Stomach smooth muscle (tissue), 2 donors: Measurements from ENCODE around the gene EFCAB6.

ENCODE experiments used
- H3K27ac ChIP-seq: one replicate; pipeline ENCODE4 v1.7.0; 2013; ENCODE audit warnings: mild to moderate bottlenecking, low read length, inconsistent platforms
- H3K27me3 ChIP-seq, 2 donors: one replicate each; pipeline ENCODE4 v1.7.0; 2013; ENCODE audit warnings: low read length in 2 of 2; ENCODE audit not compliant: insufficient read depth in 2 of 2, control insufficient read depth in 1 of 2
- H3K36me3 ChIP-seq, 2 donors: one replicate each; pipeline ENCODE4 v1.7.0; 2013; ENCODE audit warnings: low read length in 2 of 2; ENCODE audit not compliant: control insufficient read depth in 2 of 2, insufficient read depth in 2 of 2
- H3K4me1 ChIP-seq: one replicate; pipeline ENCODE4 v1.7.0; 2013; ENCODE audit warnings: low read length; ENCODE audit not compliant: control insufficient read depth, insufficient read depth
- H3K4me3 ChIP-seq, 2 donors: one replicate each; pipeline ENCODE4 v1.7.0; 2013; ENCODE audit warnings: low read length in 2 of 2
- H3K9ac ChIP-seq, 2 donors: one replicate each; pipeline ENCODE4 v1.7.0; 2013; ENCODE audit warnings: low read length in 2 of 2, mild to moderate bottlenecking in 1 of 2
- H3K9me3 ChIP-seq, 2 donors: one replicate each; pipeline ENCODE4 v1.7.0; 2013; ENCODE audit warnings: low read length in 2 of 2; ENCODE audit not compliant: control insufficient read depth in 2 of 2
- donor health status: healthy.
- donor health status: Pancreatic carcinoma.

EFCAB6 gene

DNA sequence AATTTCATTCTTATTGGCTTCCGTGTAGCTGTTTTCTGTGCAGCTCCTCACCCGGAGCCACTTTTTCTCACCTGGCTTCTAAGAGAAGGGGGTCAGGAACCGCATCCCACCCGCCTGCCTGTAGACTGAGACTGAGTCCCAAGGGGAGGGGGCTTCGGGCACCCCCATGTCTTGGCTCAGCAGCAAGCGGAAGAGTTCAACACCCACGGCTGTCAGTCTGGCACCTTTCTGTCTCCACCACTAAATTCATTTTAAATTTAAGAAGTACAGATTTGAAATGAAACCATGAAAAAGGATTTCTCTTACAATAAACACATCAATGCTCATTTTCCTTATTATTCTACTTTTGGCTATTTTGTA is 66.7 kb downstream of the EFCAB6 start:
- Histone ChIP-seq H3K27me3 (no peaks in the 10 kb centered on the region), H3K9me3 (no peaks in the 10 kb centered on the region), H3K4me1 (peaks cover 24% of the 10 kb centered on the region), H3K4me3 (peak overlapping the region in 1 of 2 donors; percentile 47), H3K9ac (peak overlapping the region in 1 of 2 donors; percentile 36), H3K36me3 (no peaks in the 10 kb centered on the region), H3K27ac (peak overlapping the region; percentile 55)

DNA sequence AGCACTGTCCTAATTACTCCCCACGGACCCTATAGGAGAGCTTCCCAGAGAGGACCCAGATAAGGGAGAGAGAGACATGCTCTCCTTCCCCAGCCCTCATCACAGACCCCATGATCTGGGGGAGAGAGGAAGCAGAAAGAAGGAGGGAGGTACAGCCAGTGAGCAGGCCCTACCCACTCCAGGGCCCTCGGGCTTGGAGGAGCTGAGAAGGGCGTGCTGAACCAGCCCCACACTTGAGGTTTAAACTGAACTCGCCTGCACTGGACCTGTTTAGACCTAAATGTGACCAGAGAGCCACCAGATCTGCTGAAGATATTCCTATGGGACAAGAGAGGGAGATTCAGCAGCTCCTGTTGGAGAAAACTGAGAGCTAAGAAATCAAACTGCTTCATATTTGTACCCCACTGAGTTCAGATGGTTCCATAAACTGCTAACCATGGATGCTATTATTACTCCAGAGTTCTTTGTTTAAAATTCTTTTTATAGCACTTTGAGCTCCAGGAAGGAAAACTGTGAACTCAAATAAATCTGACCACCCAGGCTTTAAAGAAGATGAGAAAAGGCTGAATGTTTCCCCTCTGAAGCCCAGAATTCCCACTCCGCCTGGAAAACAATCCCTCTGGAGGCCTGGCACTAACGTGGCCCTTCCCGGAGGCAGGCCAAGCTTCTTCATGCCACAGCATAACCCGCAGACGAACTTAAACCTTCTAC is 67.2 kb downstream of the EFCAB6 start:
- no peaks in the 10 kb centered on the region for H3K36me3 ChIP-seq
- H3K4me3 ChIP-seq = peak overlapping the region in 1 of 2 donors; percentile 47
- no peaks in the 10 kb centered on the region for H3K9me3 ChIP-seq
- H3K9ac ChIP-seq = peak overlapping the region in 1 of 2 donors; percentile 36
- H3K4me1 ChIP-seq = peaks cover 24% of the 10 kb centered on the region
- peak overlapping the region; percentile 55 for H3K27ac ChIP-seq
- H3K27me3 ChIP-seq = no peaks in the 10 kb centered on the region

DNA sequence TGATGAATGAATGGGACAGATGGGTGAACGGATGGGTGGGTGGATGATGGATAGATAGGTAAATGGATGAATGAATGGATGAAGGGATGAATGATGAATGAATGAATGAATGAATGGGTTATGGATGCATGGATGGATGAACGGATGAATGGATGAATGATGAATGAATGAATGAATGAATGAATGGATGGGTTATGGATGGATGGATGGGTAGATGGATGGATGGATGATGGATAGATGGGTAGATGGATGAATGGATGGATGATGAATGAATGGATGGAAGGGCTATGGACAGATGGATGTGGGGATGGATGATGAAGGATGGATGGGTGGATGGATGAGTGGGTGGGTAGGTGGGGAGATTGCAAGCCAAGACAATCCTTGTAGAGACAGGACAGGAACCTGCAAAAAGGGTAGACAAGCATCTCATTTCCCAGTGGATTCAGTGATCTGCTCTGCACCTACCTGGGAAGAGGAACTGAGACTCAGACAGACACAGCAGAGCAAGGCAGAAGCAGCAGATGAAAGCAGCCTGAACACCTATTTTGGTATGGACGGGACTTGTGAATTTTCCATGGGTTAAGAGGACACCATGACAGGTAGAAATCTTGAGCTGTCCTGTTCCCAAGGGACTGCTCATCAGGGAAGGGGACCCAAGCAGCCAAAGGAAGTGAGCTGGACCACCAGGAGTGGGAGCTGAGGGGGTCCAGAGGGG is 68.0 kb downstream of the EFCAB6 start:
- no peaks in the 10 kb centered on the region for H3K9me3 ChIP-seq
- no peaks in the 10 kb centered on the region for H3K27me3 ChIP-seq
- no peak overlapping the region for H3K9ac ChIP-seq
- no peaks in the 10 kb centered on the region for H3K36me3 ChIP-seq
- peak overlapping the region; percentile 55 for H3K27ac ChIP-seq
- no peak overlapping the region for H3K4me3 ChIP-seq
- peaks cover 24% of the 10 kb centered on the region for H3K4me1 ChIP-seq

DNA sequence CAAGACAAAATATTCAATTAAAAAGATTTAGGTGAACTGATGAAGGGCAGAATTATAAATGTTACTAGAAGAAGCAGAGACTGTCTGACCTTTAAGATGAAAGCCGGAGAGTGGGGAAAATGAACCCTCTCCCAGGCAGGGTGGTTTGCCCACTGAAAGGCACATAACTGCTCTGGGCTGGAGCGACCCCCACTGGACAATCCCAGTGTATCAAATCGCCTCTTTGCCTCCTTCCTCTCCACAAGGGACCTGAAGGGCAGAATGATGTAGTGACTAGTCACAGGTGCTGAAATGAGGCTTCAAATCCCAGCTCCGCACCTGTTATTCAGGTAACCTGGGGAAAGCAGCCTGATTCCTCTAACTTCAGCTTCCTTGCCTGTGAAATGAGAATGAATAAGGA is 69.0 kb downstream of the EFCAB6 start:
- Histone ChIP-seq H3K27me3 (no peaks in the 10 kb centered on the region), H3K9me3 (no peaks in the 10 kb centered on the region), H3K27ac (no peak overlapping the region), H3K9ac (no peak overlapping the region), H3K36me3 (no peaks in the 10 kb centered on the region), H3K4me1 (peaks cover 24% of the 10 kb centered on the region), H3K4me3 (no peak overlapping the region)

DNA sequence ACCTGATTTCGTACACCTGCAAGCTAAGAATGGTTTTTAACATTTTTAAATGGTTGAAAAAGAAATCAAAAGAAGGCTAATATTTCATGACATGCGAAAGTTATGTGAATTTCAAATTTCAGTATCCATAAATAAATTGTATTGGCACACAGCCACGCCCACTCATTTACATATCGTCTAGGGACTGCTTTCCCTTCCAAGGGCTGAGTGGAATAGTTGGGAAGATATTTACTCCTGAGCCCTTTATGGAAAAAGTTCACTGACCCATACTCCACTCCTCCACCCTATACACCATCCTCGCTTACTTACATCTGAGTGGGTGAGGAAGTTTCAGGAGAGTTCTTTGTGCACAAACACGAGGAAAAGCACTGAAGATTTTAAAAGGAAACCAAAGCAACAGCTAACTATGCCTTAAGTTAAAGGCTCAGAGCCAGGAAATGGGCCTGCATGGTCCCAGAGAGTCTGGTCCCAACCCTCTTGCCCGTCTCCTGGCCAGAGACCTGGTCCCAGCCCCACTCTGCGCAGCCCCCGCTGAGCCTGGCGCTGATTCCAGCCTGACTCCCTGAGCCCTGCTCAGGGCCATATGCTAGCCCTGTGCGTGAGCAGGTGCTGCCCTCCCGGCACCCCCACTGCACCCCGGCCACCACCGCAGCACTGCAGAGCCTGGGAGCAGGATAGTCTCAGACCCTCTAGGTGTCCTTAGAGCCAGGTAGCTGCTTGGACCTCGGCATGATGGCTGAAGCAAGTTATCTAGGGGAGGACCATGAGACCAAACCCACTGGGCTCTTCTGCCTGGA is 69.8 kb downstream of the EFCAB6 start:
- Histone ChIP-seq H3K36me3 (no peaks in the 10 kb centered on the region), H3K4me1 (peaks cover 24% of the 10 kb centered on the region), H3K27ac (no peak overlapping the region), H3K9ac (no peak overlapping the region), H3K27me3 (no peaks in the 10 kb centered on the region), H3K9me3 (no peaks in the 10 kb centered on the region), H3K4me3 (no peak overlapping the region)

DNA sequence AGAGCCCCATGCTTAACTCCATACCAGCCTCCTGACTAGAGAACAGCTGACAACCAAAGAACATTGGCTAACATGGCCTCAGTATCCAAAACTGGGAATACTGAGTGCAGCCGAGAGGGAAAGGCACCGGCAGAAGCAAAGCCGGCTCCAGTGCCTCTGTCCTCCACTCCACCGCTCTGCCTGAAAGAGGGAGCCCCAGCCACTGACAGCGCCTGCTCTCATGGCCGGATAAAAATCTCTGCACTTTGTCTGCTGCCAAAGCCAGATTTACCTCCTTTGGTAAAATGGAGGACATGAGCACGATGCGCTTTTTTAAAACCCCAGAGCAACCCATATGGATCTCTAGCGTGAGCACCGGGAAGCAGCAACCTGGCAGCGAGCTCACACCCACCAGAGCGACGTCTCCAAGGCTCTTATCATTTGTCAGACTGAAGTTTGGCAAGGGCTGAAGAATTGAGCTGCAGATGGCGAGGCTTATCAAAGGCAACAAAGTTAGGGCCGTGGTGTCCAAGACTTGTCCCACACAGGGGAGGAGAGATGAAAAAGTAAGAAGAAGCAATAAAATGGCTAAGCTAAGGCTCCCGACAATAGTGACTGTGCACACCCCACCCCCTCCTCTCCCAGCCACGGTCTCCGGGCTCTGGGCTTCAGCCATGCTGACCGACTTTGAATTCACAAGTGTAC is 71.4 kb downstream of the EFCAB6 start:
- H3K36me3 ChIP-seq = no peaks in the 10 kb centered on the region
- no peak overlapping the region for H3K9ac ChIP-seq
- peaks cover 24% of the 10 kb centered on the region for H3K4me1 ChIP-seq
- no peak overlapping the region for H3K27ac ChIP-seq
- no peaks in the 10 kb centered on the region for H3K27me3 ChIP-seq
- H3K4me3 ChIP-seq = peak overlapping the region in 1 of 2 donors; percentile 49
- no peaks in the 10 kb centered on the region for H3K9me3 ChIP-seq

DNA sequence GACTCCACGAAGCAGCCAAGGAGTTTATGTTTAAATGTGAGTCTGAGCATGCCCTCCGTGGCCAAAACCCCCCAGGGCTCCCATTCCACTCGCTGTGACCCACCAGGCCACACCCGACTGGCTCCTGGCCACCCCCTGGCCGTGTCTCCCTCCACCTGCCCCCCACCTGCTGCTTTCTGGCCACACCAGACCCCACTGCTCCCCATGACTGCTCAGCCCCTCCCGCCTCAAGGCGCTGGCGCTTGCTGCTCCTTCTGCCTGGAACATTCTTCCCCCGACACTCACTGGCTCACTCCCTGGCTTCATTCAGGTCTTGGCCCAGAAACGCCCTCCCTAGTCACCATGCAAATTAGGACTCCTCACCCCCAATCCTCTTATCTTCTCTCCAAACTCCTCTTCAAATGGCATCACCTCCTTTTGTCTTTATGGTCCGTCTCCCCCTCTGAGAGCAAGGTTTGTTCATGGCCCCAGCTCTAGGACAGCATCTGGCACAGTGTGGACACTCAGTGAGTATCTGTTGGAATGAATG is 72.2 kb downstream of the EFCAB6 start:
- H3K4me3 ChIP-seq = no peak overlapping the region
- H3K4me1 ChIP-seq = peaks cover 17% of the 10 kb centered on the region
- H3K9me3 ChIP-seq = no peaks in the 10 kb centered on the region
- no peaks in the 10 kb centered on the region for H3K36me3 ChIP-seq
- H3K9ac ChIP-seq = no peak overlapping the region
- no peak overlapping the region for H3K27ac ChIP-seq
- H3K27me3 ChIP-seq = no peaks in the 10 kb centered on the region

DNA sequence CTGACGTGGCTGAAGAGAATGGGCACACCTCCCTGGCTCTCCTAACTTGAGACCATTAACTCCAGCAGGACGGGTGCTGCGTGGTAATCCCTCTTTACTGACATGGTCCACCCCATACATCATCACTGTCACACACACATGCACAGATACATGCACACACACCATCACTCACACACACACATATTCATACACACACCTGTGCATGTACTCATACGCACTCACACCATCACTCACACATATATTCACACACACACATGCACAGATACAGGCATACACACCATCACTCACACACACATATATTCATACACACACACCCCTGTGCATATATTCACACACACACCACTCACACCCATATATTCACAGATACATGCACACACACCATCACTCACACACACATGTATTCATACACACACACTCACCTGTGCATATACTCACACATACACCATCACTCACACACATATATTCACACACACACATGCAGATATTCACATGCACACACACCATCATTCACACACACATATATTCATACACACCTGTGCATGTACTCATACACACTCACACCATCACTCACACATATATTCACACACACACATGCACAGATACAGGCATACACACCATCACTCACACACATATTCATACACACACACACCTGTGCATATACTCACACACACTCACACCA is 74.8 kb downstream of the EFCAB6 start:
- Histone ChIP-seq H3K27ac (no peak overlapping the region), H3K9me3 (no peaks in the 10 kb centered on the region), H3K4me3 (no peak overlapping the region), H3K9ac (no peak overlapping the region), H3K27me3 (no peaks in the 10 kb centered on the region), H3K4me1 (peaks cover 8% of the 10 kb centered on the region), H3K36me3 (no peaks in the 10 kb centered on the region)

DNA sequence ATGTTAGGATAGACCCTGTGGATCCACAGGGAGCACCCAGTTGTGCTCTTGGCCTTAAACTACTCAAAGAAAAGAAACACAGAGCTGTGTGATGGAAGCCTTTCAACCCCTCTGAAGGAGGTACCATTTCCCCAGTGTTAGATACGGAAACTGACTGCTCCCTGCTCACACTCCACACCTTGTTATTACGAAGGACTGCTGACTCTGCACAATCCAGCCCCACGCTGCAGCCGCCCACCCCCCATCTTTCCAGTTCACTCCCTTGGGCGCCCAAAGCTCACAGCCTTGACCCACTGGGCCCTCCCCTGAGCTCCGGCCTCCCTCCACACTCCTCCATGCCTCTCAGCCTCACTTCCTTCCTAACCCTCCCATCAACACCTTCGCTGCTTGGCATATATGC is 75.5 kb downstream of the EFCAB6 start:
- H3K27ac ChIP-seq = no peak overlapping the region
- H3K27me3 ChIP-seq = no peaks in the 10 kb centered on the region
- H3K36me3 ChIP-seq = no peaks in the 10 kb centered on the region
- no peak overlapping the region for H3K4me3 ChIP-seq
- H3K9ac ChIP-seq = no peak overlapping the region
- no peaks in the 10 kb centered on the region for H3K9me3 ChIP-seq
- H3K4me1 ChIP-seq = peaks cover 8% of the 10 kb centered on the region
